ENCODE measurements around the gene MACROH2A2.

MACROH2A2 gene

GRCh38 chr10:70130878-70131559 lies 78.4 kb downstream of the MACROH2A2 start:
- H3K4me3 ChIP-seq (ENCODE audit: low read depth, low read length): no peak overlapping the region
- H3K27me3 ChIP-seq (ENCODE audit: control insufficient read depth, insufficient read depth, low read length): peaks cover 14% of the 10 kb centered on the region
- H3K9ac ChIP-seq (ENCODE audit: low read depth, low read length): no peak overlapping the region
- H3K36me3 ChIP-seq (ENCODE audit: control insufficient read depth, insufficient read depth, low read length): no peaks in the 10 kb centered on the region
- no peaks in the 10 kb centered on the region for H3K9me3 ChIP-seq (ENCODE audit: control insufficient read depth, insufficient read depth, low read length)
- no peak overlapping the region for H3K27ac ChIP-seq (ENCODE audit: low read depth, low read length)
- peaks cover 4% of the 10 kb centered on the region; the same call in 1 of the 2 replicates for H3K4me1 ChIP-seq (ENCODE audit: control insufficient read depth, insufficient read depth, low read length)

DNA sequence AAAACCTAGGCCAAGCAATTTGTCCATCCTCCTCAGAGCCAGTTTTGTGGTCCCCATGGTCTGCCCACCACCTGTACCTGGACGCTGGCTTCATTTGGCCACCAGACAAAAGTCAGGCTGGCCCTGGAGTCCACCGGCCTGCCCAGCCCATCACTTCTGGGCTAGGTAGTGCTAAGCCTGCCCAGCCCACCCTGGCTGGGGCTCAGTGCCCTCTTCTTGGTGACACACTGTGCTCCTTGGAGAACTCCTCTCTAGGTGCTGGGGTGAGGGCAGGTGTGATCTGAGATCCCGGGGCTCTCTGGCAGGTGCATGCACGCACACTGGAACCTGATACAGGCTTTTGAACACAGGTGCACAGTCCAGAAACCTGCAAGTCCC lies 78.9 kb downstream of the MACROH2A2 start:
- no peak overlapping the region for H3K9ac ChIP-seq (ENCODE audit: low read depth, low read length)
- H3K27me3 ChIP-seq (ENCODE audit: control insufficient read depth, insufficient read depth, low read length): peaks cover 14% of the 10 kb centered on the region
- H3K27ac ChIP-seq (ENCODE audit: low read depth, low read length): no peak overlapping the region
- peaks cover 4% of the 10 kb centered on the region; the same call in 1 of the 2 replicates for H3K4me1 ChIP-seq (ENCODE audit: control insufficient read depth, insufficient read depth, low read length)
- H3K4me3 ChIP-seq (ENCODE audit: low read depth, low read length): peak overlapping the region; percentile 74; the same call in 1 of the 2 replicates
- no peaks in the 10 kb centered on the region for H3K36me3 ChIP-seq (ENCODE audit: control insufficient read depth, insufficient read depth, low read length)
- no peaks in the 10 kb centered on the region for H3K9me3 ChIP-seq (ENCODE audit: control insufficient read depth, insufficient read depth, low read length)

- peak within 1 kb of the TSS; percentile 74 for H3K4me3 ChIP-seq (ENCODE audit: low read depth, low read length)
- H3K36me3 ChIP-seq (ENCODE audit: control insufficient read depth, insufficient read depth, low read length): no peaks in the 10 kb centered on the region
- H3K9ac ChIP-seq (ENCODE audit: low read depth, low read length): peak within 1 kb of the TSS; percentile 77
- peaks cover 4% of the 10 kb centered on the region; the same call in 1 of the 2 replicates for H3K4me1 ChIP-seq (ENCODE audit: control insufficient read depth, insufficient read depth, low read length)
- H3K27ac ChIP-seq (ENCODE audit: low read depth, low read length): peak within 1 kb of the TSS; percentile 59
- H3K9me3 ChIP-seq (ENCODE audit: control insufficient read depth, insufficient read depth, low read length): no peaks in the 10 kb centered on the region
- peaks cover 14% of the 10 kb centered on the region for H3K27me3 ChIP-seq (ENCODE audit: control insufficient read depth, insufficient read depth, low read length)
Measured at GRCh38 chr10:70132098-70133029, 79.7 kb downstream of the MACROH2A2 start, which contains the start of gene AIFM2. Gene AIFM2 (minus strand): TSS chr10:70132825. CDS start chr10:70124084, 8,741 bp downstream.

DNA sequence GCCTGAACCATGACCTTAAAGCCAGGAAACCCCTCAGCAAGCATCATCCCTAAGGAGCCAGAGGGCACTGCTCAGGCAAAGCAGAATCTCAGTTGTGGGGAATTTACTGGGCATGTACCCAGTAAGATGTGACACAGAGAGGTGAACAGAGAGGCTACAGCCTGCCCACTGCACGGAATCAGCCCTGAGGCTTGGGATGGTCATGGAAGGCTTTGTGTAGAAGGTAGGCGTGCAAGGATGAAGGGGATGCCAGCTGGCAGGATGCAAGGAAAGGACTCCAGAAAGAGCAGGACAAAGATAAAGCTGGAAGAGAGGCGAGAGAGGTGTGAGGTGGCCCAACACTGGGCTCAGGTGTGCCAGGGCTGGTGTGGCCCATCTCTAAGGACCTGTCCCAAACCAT lies 82.4 kb downstream of the MACROH2A2 start:
- Histone ChIP-seq H3K27me3 (ENCODE audit: control insufficient read depth, insufficient read depth, low read length) (peaks cover 14% of the 10 kb centered on the region), H3K27ac (ENCODE audit: low read depth, low read length) (no peak overlapping the region), H3K9ac (ENCODE audit: low read depth, low read length) (no peak overlapping the region), H3K9me3 (ENCODE audit: control insufficient read depth, insufficient read depth, low read length) (no peaks in the 10 kb centered on the region), H3K4me1 (ENCODE audit: control insufficient read depth, insufficient read depth, low read length) (peaks cover 4% of the 10 kb centered on the region; the same call in 1 of the 2 replicates), H3K36me3 (ENCODE audit: control insufficient read depth, insufficient read depth, low read length) (0 out of 2 replicates have a peak, but pooled peaks cover 3% of the 10 kb centered on the region), H3K4me3 (ENCODE audit: low read depth, low read length) (no peak overlapping the region)

DNA sequence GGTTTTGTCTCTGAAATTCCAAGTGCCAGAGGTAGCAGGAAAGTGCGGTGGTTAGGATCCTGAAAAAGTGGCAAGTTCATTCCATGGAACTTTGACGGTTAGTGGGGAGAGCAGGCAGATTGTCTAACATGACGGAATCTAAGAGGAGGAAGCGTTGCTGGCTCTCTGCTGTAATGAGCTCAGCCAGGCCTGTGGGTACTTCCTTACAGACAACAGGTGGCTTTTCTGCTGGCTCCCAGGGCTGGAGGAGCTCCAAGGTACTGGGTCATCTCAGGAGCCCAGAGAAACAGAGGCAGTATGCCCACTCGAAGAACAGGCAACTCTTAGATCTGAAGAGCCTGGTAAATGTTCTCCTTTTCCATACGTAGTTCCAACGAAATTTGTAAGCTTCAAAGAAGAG lies 83.0 kb downstream of the MACROH2A2 start:
- Histone ChIP-seq H3K9ac (ENCODE audit: low read depth, low read length) (no peak overlapping the region), H3K4me3 (ENCODE audit: low read depth, low read length) (no peak overlapping the region), H3K27me3 (ENCODE audit: control insufficient read depth, insufficient read depth, low read length) (peaks cover 14% of the 10 kb centered on the region), H3K9me3 (ENCODE audit: control insufficient read depth, insufficient read depth, low read length) (no peaks in the 10 kb centered on the region), H3K36me3 (ENCODE audit: control insufficient read depth, insufficient read depth, low read length) (0 out of 2 replicates have a peak, but pooled peaks cover 3% of the 10 kb centered on the region), H3K27ac (ENCODE audit: low read depth, low read length) (no peak overlapping the region), H3K4me1 (ENCODE audit: control insufficient read depth, insufficient read depth, low read length) (peaks cover 4% of the 10 kb centered on the region; the same call in 1 of the 2 replicates)

- Histone ChIP-seq H3K4me3 (ENCODE audit: low read depth, low read length) (no peak overlapping the region), H3K9ac (ENCODE audit: low read depth, low read length) (no peak overlapping the region), H3K27me3 (ENCODE audit: control insufficient read depth, insufficient read depth, low read length) (peaks cover 3% of the 10 kb centered on the region), H3K36me3 (ENCODE audit: control insufficient read depth, insufficient read depth, low read length) (0 out of 2 replicates have a peak, but pooled peaks cover 3% of the 10 kb centered on the region), H3K27ac (ENCODE audit: low read depth, low read length) (no peak overlapping the region), H3K9me3 (ENCODE audit: control insufficient read depth, insufficient read depth, low read length) (no peaks in the 10 kb centered on the region), H3K4me1 (ENCODE audit: control insufficient read depth, insufficient read depth, low read length) (peaks cover 4% of the 10 kb centered on the region; the same call in 1 of the 2 replicates)
Measured at GRCh38 chr10:70137135-70137534, 84.5 kb downstream of the MACROH2A2 start.

GRCh38 chr10:70137927-70138883 lies 85.6 kb downstream of the MACROH2A2 start:
- Histone ChIP-seq H3K27ac (ENCODE audit: low read depth, low read length) (no peak overlapping the region), H3K9ac (ENCODE audit: low read depth, low read length) (no peak overlapping the region), H3K9me3 (ENCODE audit: control insufficient read depth, insufficient read depth, low read length) (no peaks in the 10 kb centered on the region), H3K4me1 (ENCODE audit: control insufficient read depth, insufficient read depth, low read length) (peaks cover under 1% of the 10 kb centered on the region; the same call in 1 of the 2 replicates), H3K36me3 (ENCODE audit: control insufficient read depth, insufficient read depth, low read length) (0 out of 2 replicates have a peak, but pooled peaks cover 3% of the 10 kb centered on the region), H3K27me3 (ENCODE audit: control insufficient read depth, insufficient read depth, low read length) (no peaks in the 10 kb centered on the region; the same call in 1 of the 2 replicates), H3K4me3 (ENCODE audit: low read depth, low read length) (no peak overlapping the region)

- 0 out of 2 replicates have a peak, but pooled peaks cover 3% of the 10 kb centered on the region for H3K36me3 ChIP-seq (ENCODE audit: control insufficient read depth, insufficient read depth, low read length)
- no peaks in the 10 kb centered on the region for H3K9me3 ChIP-seq (ENCODE audit: control insufficient read depth, insufficient read depth, low read length)
- no peak overlapping the region for H3K4me3 ChIP-seq (ENCODE audit: low read depth, low read length)
- peaks cover 1% of the 10 kb centered on the region; the same call in 1 of the 2 replicates for H3K4me1 ChIP-seq (ENCODE audit: control insufficient read depth, insufficient read depth, low read length)
- no peak overlapping the region for H3K27ac ChIP-seq (ENCODE audit: low read depth, low read length)
- H3K27me3 ChIP-seq (ENCODE audit: control insufficient read depth, insufficient read depth, low read length): no peaks in the 10 kb centered on the region
- no peak overlapping the region for H3K9ac ChIP-seq (ENCODE audit: low read depth, low read length)
Measured at GRCh38 chr10:70139151-70139996, 86.7 kb downstream of the MACROH2A2 start.

GRCh38 chr10:70139997-70140250 lies 87.3 kb downstream of the MACROH2A2 start:
- H3K27ac ChIP-seq (ENCODE audit: low read depth, low read length): no peak overlapping the region
- H3K27me3 ChIP-seq (ENCODE audit: control insufficient read depth, insufficient read depth, low read length): peaks cover 2% of the 10 kb centered on the region; the same call in 1 of the 2 replicates
- no peaks in the 10 kb centered on the region for H3K9me3 ChIP-seq (ENCODE audit: control insufficient read depth, insufficient read depth, low read length)
- 0 out of 2 replicates have a peak, but pooled peaks cover 3% of the 10 kb centered on the region for H3K36me3 ChIP-seq (ENCODE audit: control insufficient read depth, insufficient read depth, low read length)
- no peak overlapping the region for H3K4me3 ChIP-seq (ENCODE audit: low read depth, low read length)
- no peak overlapping the region for H3K9ac ChIP-seq (ENCODE audit: low read depth, low read length)
- peaks cover 7% of the 10 kb centered on the region for H3K4me1 ChIP-seq (ENCODE audit: control insufficient read depth, insufficient read depth, low read length)
